GM18867 (cell line): ENCODE results near the gene ANO6.

Experiments
- ATAC-seq: cut with Tn5 transposase; IDR thresholded peaks from one replicate; pipeline ENCODE4 v1.9.1; 2021; ENCODE audit warnings: mild to moderate bottlenecking, moderate library complexity; ENCODE audit not compliant: unreplicated experiment

ANO6 gene

DNA sequence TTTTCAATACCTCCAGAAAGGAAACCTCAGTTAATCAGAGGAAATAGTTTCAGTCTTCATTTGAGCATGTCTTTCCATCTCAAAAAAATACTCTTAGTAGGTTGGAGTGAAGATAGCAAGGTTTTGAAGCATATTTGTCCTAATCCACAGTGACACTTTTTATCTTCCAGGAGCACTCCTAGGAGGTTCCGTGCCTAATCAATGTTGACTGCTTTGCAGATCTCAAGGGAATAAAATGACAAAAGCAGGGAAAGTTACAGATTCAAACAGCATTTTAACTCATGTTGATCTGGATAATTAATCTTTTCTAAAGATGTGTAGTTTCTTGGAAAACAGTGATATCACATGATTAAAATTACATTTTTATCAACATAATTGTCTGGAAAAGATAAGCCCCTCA lies 213.9 kb downstream of the ANO6 start:
- ATAC-seq = no peak

DNA sequence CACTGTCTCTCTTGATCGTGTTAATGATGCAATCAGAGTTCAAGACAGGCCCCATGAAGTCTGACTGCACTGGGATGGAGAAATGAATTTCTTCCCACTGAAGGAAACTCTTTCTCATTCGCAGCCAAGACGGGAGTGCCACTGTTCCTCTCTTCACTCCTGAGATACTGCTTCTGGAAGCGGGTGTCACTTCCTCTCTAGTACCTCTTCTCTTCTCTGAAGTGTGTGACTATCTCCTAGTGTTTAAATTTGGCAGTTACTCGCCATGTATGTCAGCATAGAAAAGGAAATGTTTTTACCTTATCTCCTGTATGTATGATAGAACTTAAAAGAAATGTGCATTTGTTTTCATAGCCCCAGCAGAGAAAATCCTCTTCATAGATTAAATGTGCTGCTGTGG lies 215.2 kb downstream of the ANO6 start:
- no peak for ATAC-seq

GRCh38 chr12:45432710-45433109 lies 216.8 kb downstream of the ANO6 start:
- ATAC-seq = no peak

GRCh38 chr12:45433441-45433868 lies 217.6 kb downstream of the ANO6 start:
- no peak for ATAC-seq

GRCh38 chr12:45434094-45434493 lies 218.2 kb downstream of the ANO6 start:
- no peak for ATAC-seq

- no peak for ATAC-seq
Observed at GRCh38 chr12:45435945-45436710, 220.2 kb downstream of the ANO6 start.

GRCh38 chr12:45439039-45439438 lies 223.1 kb downstream of the ANO6 start:
- ATAC-seq = no peak

DNA sequence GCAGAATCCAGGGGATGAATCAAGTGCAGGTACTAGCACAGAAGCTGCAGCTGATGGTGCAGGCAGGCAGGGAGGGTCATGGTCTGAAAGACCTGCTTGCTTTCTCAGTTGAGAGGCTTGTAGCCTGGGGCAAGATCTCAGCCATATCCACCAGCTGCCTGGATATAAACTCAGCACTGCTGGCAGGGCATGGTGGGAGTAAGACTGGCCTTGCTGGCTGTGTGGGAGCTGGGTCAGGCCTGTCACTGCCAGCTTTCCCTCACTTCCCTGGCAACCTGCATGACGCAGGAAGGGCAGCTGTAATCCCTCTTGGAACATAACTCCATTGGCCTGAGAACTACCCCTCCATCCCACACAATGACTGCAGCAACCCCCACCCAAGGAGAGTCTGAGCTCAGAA lies 230.1 kb downstream of the ANO6 start:
- ATAC-seq = no peak

- no peak for ATAC-seq
Observed at GRCh38 chr12:45458238-45458637, 242.3 kb downstream of the ANO6 start.

DNA sequence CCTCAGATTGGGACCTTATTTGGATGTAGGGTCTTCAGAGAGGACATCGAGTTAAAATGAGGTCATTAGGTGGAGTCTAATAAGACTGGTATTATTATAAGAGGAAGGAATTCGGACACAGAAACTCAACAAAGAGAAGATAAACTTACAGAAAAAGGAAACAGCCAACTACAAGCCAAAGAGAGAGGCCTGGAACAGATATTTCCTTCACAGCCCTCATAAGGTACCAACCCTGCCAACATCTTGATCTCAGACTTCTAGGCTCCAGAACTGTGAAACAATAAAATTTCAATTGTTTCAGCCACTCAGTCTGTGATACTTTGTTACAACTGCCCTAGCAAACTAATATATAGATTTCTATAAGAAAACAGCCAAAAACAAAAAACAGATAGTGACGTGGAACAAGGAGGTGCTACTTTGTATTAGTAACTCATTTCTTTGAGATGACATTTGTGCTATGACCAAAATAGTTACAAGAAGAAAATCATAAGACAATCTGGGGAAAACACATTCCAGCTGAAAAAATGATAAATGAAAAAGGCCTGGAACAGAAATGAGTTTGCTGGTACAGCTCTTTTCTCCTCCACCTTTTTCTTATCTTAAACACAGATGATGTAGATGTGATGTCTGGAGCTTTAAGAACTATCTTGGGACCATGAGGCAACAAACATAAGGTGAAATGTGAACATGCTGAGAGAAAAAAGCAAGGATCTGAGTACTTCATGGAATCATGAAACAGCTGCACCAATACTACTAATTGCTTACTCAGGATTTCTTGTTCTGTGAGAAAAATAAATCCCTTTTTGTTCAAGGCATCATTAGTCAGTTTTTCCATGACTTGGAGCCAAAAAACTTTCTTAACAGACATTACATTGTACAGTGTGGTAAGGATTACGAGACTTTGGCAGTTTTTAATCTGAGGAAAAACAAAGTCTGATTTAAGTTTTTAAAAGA lies 243.2 kb downstream of the ANO6 start:
- ATAC-seq = no peak

DNA sequence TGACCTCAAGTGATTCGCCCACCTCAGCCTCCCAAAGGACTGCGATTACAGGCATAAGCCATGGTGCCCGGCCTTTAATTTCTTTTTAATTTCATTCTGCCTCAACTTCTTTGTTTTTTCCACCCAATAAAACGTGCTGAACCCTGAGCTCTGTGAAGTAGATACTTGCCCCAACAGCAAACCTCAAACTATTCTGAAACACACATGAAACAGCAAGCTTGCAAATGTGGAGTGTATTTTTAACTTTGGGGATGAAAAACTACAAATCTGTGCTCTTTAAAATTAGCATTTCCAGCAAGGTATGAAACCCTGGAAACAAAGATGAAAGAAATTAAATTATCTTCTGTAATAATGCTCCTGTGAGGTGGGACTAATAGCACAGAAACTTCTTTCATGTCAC lies 246.6 kb downstream of the ANO6 start:
- ATAC-seq = no peak

GRCh38 chr12:45464699-45465098 lies 248.8 kb downstream of the ANO6 start:
- no peak for ATAC-seq

DNA sequence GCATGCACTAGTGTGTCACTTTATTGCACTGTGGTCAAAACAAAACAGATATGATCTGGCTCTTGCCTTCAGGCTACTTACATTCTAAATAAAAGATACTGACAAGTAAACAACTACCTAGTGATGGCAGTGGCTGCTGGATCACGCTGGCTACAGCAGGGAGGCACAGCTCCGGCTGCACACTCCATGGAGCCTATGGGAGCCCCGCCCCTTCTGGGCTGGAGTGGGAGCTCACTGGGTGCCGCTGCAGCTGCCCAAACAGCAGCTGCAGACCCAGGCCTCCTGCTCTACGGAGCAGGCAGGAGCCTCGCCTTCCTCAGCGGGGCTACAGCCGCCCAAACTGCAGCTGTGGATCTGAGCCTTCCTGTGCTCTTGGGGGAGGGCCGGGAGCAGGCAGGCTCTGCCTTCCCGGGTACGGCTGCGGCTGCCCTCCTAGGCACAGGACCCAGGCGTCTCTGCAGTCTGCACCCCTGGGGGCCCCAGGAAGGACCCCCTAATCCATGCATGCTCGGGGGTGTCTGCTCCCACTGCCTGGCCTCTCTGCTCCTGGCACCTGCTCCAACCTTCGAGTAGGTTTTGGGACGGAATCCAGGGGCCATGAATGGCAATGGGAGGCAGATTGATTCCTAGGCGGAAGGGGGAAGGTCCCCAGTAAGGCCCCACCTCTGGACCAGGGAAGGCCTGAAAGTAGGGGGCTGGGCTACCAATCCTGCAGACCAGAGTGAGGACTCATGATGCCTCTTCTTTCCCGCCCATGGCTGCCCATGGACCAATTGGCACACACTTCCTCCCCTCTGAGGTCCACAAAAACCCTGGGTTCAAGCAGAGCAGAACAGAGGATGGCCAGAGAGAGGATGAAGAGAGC lies 253.1 kb downstream of the ANO6 start:
- ATAC-seq = no peak

GRCh38 chr12:45469902-45470301 lies 254.0 kb downstream of the ANO6 start:
- ATAC-seq = no peak

GRCh38 chr12:45473636-45474035 lies 257.7 kb downstream of the ANO6 start:
- ATAC-seq = no peak

DNA sequence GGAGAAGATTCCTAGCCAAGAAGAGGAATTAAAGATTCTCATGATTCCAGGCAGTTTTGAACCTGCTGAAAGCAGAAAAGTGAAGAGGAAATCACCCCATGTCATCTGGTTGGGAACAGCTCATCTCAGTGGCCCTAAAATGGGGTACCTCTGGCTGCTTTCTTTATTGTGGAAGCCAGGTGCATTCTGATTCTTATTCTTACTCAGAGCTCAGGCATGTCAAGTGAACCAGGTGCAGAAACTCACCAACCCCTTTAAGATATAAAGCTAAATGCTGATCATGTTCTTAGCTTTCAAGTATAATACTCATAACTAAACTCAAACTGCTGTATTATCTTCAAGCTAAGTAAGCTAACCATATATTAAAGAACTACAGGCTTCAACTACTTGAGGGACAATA lies 259.7 kb downstream of the ANO6 start:
- ATAC-seq = no peak

DNA sequence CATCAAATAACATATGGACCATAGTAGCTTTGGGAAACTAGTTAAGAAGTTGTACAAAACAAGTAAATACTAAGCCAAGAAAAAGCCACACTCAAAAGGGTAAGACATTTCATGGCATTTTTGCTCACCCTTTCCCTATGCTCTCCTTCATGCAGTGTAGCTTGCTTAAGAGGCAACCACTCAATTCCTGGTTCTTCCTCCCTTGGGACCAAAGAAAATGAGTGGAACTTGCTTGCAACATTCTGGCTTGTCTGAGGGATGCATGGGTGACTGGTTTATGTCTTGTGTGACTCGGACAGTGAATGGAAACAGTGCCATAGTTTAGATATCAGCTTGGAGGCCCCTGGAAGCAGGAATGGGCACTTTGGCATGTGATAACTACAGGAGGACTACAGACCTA lies 261.6 kb downstream of the ANO6 start:
- ATAC-seq = no peak

GRCh38 chr12:45478931-45479330 lies 263.0 kb downstream of the ANO6 start:
- no peak for ATAC-seq

DNA sequence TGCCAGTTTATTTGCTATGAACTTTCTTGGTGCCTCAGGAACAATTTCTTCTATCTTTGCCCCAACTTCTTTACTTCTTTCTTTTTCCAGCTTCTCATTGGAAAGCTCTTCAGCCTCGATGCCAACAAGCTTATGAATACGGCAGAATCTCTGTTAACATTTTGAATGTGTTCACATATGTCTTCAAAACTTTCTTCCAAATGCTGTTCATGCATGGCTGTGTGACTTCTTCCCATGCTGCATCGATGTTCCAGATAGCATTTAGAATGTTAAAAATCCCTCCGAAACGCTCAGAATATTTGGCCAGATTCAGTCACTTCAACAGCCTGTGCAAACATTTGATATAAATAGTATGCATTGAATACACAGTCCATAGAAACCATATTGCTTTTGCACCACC lies 265.9 kb downstream of the ANO6 start:
- ATAC-seq = no peak

DNA sequence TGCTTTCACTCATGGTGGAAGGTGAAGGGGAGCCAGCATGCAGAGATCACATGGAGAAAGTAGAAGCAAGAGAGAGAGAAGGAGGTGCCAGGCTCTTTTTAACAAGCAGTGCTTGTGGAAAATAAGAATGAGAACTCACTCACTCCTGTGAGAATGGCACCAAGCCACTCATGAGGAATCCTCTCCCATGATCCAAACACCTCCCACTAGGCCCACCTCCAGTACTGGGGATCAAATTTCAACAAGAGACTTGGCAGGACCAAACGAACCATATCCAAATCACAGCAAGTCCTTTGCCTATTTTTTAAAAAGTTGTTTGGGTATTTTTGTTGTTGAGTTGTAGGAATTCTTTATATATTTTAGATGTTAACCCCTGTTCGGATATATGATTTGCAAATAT lies 267.7 kb downstream of the ANO6 start:
- ATAC-seq = no peak
